GM06990 (cell line): ENCODE measurements around the gene MSL1.

ENCODE experiments used
- DNase-seq: peaks from one replicate; pipeline ENCODE4 v3.0.0-alpha.2; 2011; ENCODE audit not compliant: insufficient read length; ENCODE audit errors: extremely low read depth
- H3K27me3 ChIP-seq: replicated peaks from 2 replicates; pipeline ENCODE4 v1.6.0; 2011; ENCODE audit warnings: low read length; ENCODE audit not compliant: control insufficient read depth, insufficient read depth
- H3K36me3 ChIP-seq: 2 replicates; pipeline ENCODE4 v1.5.1; 2011; ENCODE audit warnings: low read length; ENCODE audit not compliant: control insufficient read depth, insufficient read depth
- H3K4me3 ChIP-seq: replicated peaks from 2 replicates; pipeline ENCODE4 v1.5.1; 2011; ENCODE audit warnings: low read depth, mild to moderate bottlenecking, control low read depth, low read length
- CTCF ChIP-seq: IDR thresholded peaks from 2 replicates; pipeline ENCODE4 v1.5.1; 2011; ENCODE audit warnings: low read length, control low read depth, mild to moderate bottlenecking, inconsistent platforms; ENCODE audit not compliant: insufficient read depth, poor library complexity, severe bottlenecking

Gene MSL1

GRCh38 chr17:40107522-40108174 lies 14.1 kb upstream of the MSL1 start:
- TF ChIP-seq CTCF: no peak
- Histone ChIP-seq H3K27me3 (no peaks in the 10 kb centered on the region), H3K4me3 (no peak overlapping the region), H3K36me3 (no peaks in the 10 kb centered on the region)
- DNase-seq: no peak

- DNase-seq: no peak
- TF ChIP-seq CTCF: no peak
- no peak overlapping the region for H3K4me3 ChIP-seq
Measured at GRCh38 chr17:40108970-40109824, 12.6 kb upstream of the MSL1 start.

GRCh38 chr17:40110026-40110845 lies 11.5 kb upstream of the MSL1 start:
- Histone ChIP-seq H3K27me3 (no peaks in the 10 kb centered on the region), H3K36me3 (no peaks in the 10 kb centered on the region), H3K4me3 (no peak overlapping the region)
- TF ChIP-seq CTCF: no peak
- no peak for DNase-seq

More at GRCh38 chr17:40108970-40109824, 12.6 kb upstream of the MSL1 start:
- H3K36me3 ChIP-seq: no peaks in the 10 kb centered on the region
- no peaks in the 10 kb centered on the region for H3K27me3 ChIP-seq

GRCh38 chr17:40111221-40112128 lies 10.3 kb upstream of the MSL1 start:
- peak; percentile 63 for DNase-seq
- TF ChIP-seq CTCF: peak; percentile 84
- Histone ChIP-seq H3K4me3 (no peak overlapping the region), H3K27me3 (no peaks in the 10 kb centered on the region), H3K36me3 (no peaks in the 10 kb centered on the region)

- no peak overlapping the region for H3K4me3 ChIP-seq
- no peaks in the 10 kb centered on the region for H3K36me3 ChIP-seq
- TF ChIP-seq CTCF: no peak
- no peaks in the 10 kb centered on the region for H3K27me3 ChIP-seq
- DNase-seq: no peak
Measured at GRCh38 chr17:40112191-40112711, 9.5 kb upstream of the MSL1 start.
